Mucosa of descending colon (tissue), 3 donors: Measurements from ENCODE around the gene MEMO1. TPM values are rescaled to one million over a fixed set of nuclear protein-coding genes. Genes with fewer than 3 reads are reported as not detected.

Experiments used
- ATAC-seq: fragments of 200-7000 bp; cut with Tn5 transposase; one replicate; pipeline ENCODE4 v1.9.1; 2020; ENCODE audit warnings: mild to moderate bottlenecking, moderate library complexity
- DNase-seq, 3 donors: peaks; one replicate each; pipeline ENCODE4 v3.0.0-alpha.2; 2020
- H3K36me3 ChIP-seq: fragments of 200-600 bp; one replicate; pipeline ENCODE4 v1.8.0; 2021; ENCODE audit warnings: low read depth, mild to moderate bottlenecking
- H3K4me1 ChIP-seq: fragments of 200-600 bp; one replicate; pipeline ENCODE4 v1.8.0; 2021; ENCODE audit warnings: low read depth, mild to moderate bottlenecking
- H3K4me3 ChIP-seq: fragments of 200-600 bp; one replicate; pipeline ENCODE4 v1.8.0; 2021; ENCODE audit warnings: mild to moderate bottlenecking
- H3K9me3 ChIP-seq: fragments of 200-600 bp; one replicate; pipeline ENCODE4 v1.8.0; 2021; ENCODE audit warnings: mild to moderate bottlenecking
- CTCF ChIP-seq: fragments of 200-600 bp; IDR thresholded peaks from one replicate; pipeline ENCODE4 v1.8.0; 2022; ENCODE audit warnings: antibody characterized with exemption, mild to moderate bottlenecking
- intact Hi-C, 2 donors: fragments of 100-400 bp; cut with DNase I in 1 of 2; cut with micrococcal nuclease in 1 of 2; formaldehyde crosslinking; loops; one replicate each; pipeline versions ENCODE4 v1.11.0 to v1.11.1; 2022; cut with DNase I, micrococcal nuclease
- total RNA-seq, 3 donors: library from RNA; stranded (reverse); fragmentation: NEBNext Ultra II Directional in 2 of 3; extraction: Animal tissue kit (Norgen Biotek cat#: 25700) in 2 of 3; gene quantifications; one replicate each; pipeline versions ENCODE4 v1.2.1 to v1.2.4, GENCODE V29; 2021 to 2023
- donor health status: DM: no; HTN: no; CAD: no; lungs with moderate emphysema.
- donor health status: DM: no; HTN: no; CAD: no.
- donor health status: DM: no; HTN: yes; CAD: no.

MEMO1 gene
- total RNA-seq, 3 donors from 2014 or later, result 28.6 to 46.4 (median 29.2) TPM

- Histone ChIP-seq H3K4me3 (no peak overlapping the region), H3K36me3 (no peaks in the 10 kb centered on the region), H3K9me3 (no peaks in the 10 kb centered on the region), H3K4me1 (no peaks in the 10 kb centered on the region)
- ATAC-seq, result no peak
- DNase-seq, result no peak
- intact Hi-C loops, result no loop called here
- TF ChIP-seq CTCF, result no peak
These were observed 17.9 kb downstream of the MEMO1 start for GRCh38 chr2:31992934-31993333.

- intact Hi-C loops, result no loop called here
- ATAC-seq, result peak; percentile 97
- peak in 1 of 3 donors; percentile 16 for DNase-seq
- Histone ChIP-seq H3K4me3 (no peak overlapping the region), H3K36me3 (no peaks in the 10 kb centered on the region), H3K9me3 (no peaks in the 10 kb centered on the region), H3K4me1 (no peaks in the 10 kb centered on the region)
- no peak for TF ChIP-seq CTCF
These were observed 18.7 kb downstream of the MEMO1 start for GRCh38 chr2:31992025-31992579.

- intact Hi-C loops, result no loop called here
- TF ChIP-seq CTCF, result no peak
- H3K9me3 ChIP-seq, result no peaks in the 10 kb centered on the region
These were observed 20.9 kb downstream of the MEMO1 start for GRCh38 chr2:31989946-31990345.

GRCh38 chr2:31987454-31988220 lies 23.2 kb downstream of the MEMO1 start:
- intact Hi-C loops, result no loop called here
- H3K4me1 ChIP-seq, result no peaks in the 10 kb centered on the region
- DNase-seq (no peak), ATAC-seq (no peak)
- TF ChIP-seq CTCF, result no peak
- H3K9me3 ChIP-seq, result no peaks in the 10 kb centered on the region
- no peaks in the 10 kb centered on the region for H3K36me3 ChIP-seq
- H3K4me3 ChIP-seq, result no peak overlapping the region

More at GRCh38 chr2:31989946-31990345, 20.9 kb downstream of the MEMO1 start:
- Histone ChIP-seq H3K36me3 (no peaks in the 10 kb centered on the region), H3K4me3 (no peak overlapping the region), H3K4me1 (no peaks in the 10 kb centered on the region)
- DNase-seq (no peak), ATAC-seq (no peak)

- Histone ChIP-seq H3K9me3 (no peaks in the 10 kb centered on the region), H3K36me3 (no peaks in the 10 kb centered on the region), H3K4me3 (no peak overlapping the region), H3K4me1 (no peaks in the 10 kb centered on the region)
- ATAC-seq (no peak), DNase-seq (no peak)
- TF ChIP-seq CTCF, result no peak
- intact Hi-C loops, result no loop called here
These were observed 23.9 kb downstream of the MEMO1 start for GRCh38 chr2:31986906-31987305.
